ENCODE data around the gene KCNAB2. TPM values are rescaled to one million over a fixed set of nuclear protein-coding genes. Genes with fewer than 3 reads are reported as not detected.

The KCNAB2 gene
- total RNA-seq, 1 experiment from 2014 or later, result 28.5 TPM

DNA sequence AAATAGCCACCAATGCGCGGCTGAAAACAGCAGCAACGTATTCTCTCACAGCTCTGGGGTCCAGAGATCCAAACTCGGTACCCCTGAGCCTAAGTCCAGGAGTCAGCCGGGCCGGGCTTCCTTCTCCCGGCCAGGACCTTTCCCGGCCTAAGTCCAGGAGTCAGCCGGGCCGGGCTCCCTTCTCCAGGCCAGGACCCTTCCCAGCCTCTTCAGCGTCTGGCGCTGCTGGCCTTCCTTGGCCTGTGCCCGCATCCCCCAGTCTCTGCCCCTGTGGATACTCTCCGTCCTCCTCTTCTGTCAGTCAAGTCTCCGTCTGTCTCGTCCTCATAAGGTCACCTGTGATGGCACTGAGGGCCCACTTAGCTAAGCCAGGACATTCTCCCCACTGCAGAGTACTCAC, 32.2 kb downstream of the KCNAB2 start:
- Histone ChIP-seq H2AFZ (ENCODE audit: low read length) (no peak overlapping the region), H3F3A (ENCODE audit: low read length, unreplicated experiment) (no peaks in the 10 kb centered on the region), H3K4me2 (ENCODE audit: low read length) (no peak overlapping the region), H3K27me3 (ENCODE audit: low read length) (no peaks in the 10 kb centered on the region), H3K27ac (ENCODE audit: low read length) (no peak overlapping the region), H3K4me3 (ENCODE audit: low read length) (no peak overlapping the region), H3K9me2 (replicated peaks; ENCODE audit: low read length) (no peaks in the 10 kb centered on the region), H3K9ac (ENCODE audit: low read length) (no peak overlapping the region), H3K9me3 (ENCODE audit: low read length) (no peaks in the 10 kb centered on the region), H3K4me1 (ENCODE audit: insufficient read depth, low read length) (no peaks in the 10 kb centered on the region), H3K79me2 (ENCODE audit: low read length) (no peaks in the 10 kb centered on the region), H4K20me1 (ENCODE audit: low read length) (no peaks in the 10 kb centered on the region), H3K36me3 (ENCODE audit: low read depth, low read length) (no peaks in the 10 kb centered on the region)
- POLR2A ChIA-PET (ENCODE audit: unreplicated experiment), result no interaction called here
- TF ChIP-seq EZH2 (IDR thresholded peaks at IDR 0.05; ENCODE audit: low read length, unreplicated experiment) (no peak), EZH2phosphoT487 (IDR thresholded peaks at IDR 0.05; ENCODE audit: borderline replicate concordance, low read length) (no peak)
- TF ChIP-seq, protein P1, sequence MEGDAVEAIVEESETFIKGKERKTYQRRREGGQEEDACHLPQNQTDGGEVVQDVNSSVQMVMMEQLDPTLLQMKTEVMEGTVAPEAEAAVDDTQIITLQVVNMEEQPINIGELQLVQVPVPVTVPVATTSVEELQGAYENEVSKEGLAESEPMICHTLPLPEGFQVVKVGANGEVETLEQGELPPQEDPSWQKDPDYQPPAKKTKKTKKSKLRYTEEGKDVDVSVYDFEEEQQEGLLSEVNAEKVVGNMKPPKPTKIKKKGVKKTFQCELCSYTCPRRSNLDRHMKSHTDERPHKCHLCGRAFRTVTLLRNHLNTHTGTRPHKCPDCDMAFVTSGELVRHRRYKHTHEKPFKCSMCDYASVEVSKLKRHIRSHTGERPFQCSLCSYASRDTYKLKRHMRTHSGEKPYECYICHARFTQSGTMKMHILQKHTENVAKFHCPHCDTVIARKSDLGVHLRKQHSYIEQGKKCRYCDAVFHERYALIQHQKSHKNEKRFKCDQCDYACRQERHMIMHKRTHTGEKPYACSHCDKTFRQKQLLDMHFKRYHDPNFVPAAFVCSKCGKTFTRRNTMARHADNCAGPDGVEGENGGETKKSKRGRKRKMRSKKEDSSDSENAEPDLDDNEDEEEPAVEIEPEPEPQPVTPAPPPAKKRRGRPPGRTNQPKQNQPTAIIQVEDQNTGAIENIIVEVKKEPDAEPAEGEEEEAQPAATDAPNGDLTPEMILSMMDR (conservative IDR thresholded peaks at IDR 0.05; ENCODE audit: low read depth, low read length), result no peak
- BruUV-seq (replicated peaks), result no TSS peak
- ATAC-seq (no peak), DNase-seq (no peak)
- CTCF ChIA-PET, result no interaction called here
- intact Hi-C loops (cut with micrococcal nuclease), result no loop called here

DNA sequence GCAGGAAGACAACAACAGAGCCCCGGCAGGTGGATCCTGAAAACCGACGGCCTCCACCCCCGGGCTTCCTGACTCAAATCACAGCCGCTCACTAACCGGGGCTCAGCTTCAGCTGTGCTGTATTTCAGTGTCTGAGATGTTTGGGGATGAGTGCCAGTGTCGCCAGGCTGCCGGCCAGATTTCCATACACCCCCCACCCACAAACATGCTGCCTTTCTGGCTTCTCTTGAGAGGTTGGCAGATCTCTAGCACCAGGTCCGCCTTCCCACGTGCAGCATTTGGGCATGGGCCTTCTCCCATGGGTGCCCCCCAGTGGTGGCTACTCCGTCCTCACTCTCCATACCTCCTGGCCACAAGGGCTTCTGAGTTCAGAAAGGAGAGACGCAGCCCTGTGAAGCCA, 34.8 kb downstream of the KCNAB2 start:
- Histone ChIP-seq H3K79me2 (ENCODE audit: low read length) (no peaks in the 10 kb centered on the region), H3K27me3 (ENCODE audit: low read length) (no peaks in the 10 kb centered on the region), H4K20me1 (ENCODE audit: low read length) (no peaks in the 10 kb centered on the region), H3K4me2 (ENCODE audit: low read length) (no peak overlapping the region), H3K4me1 (ENCODE audit: insufficient read depth, low read length) (no peaks in the 10 kb centered on the region), H3K36me3 (ENCODE audit: low read depth, low read length) (no peaks in the 10 kb centered on the region), H3K4me3 (ENCODE audit: low read length) (no peak overlapping the region), H3K9me3 (ENCODE audit: low read length) (no peaks in the 10 kb centered on the region), H3K27ac (ENCODE audit: low read length) (no peak overlapping the region), H3K9me2 (replicated peaks; ENCODE audit: low read length) (no peaks in the 10 kb centered on the region), H3F3A (ENCODE audit: low read length, unreplicated experiment) (no peaks in the 10 kb centered on the region), H3K9ac (ENCODE audit: low read length) (no peak overlapping the region), H2AFZ (ENCODE audit: low read length) (no peak overlapping the region)
- ChIA-PET POLR2A (ENCODE audit: unreplicated experiment) (no interaction called here), CTCF (interaction anchor here (1.1 kb wide), 1 partner anchor 27 kb away, joined by 4 read pairs; no protein-coding TSS in a partner anchor)
- intact Hi-C loops (cut with micrococcal nuclease), result no loop called here
- ATAC-seq, result peak; percentile 55; the same call in 1 of the 2 replicates
- TF ChIP-seq, protein P1 (conservative IDR thresholded peaks at IDR 0.05; ENCODE audit: low read depth, low read length), result peak; percentile 67
- TF ChIP-seq EZH2phosphoT487 (IDR thresholded peaks at IDR 0.05; ENCODE audit: borderline replicate concordance, low read length) (no peak), EZH2 (IDR thresholded peaks at IDR 0.05; ENCODE audit: low read length, unreplicated experiment) (no peak)
- DNase-seq, result peak; percentile 48
- BruUV-seq (replicated peaks), result no TSS peak

DNA sequence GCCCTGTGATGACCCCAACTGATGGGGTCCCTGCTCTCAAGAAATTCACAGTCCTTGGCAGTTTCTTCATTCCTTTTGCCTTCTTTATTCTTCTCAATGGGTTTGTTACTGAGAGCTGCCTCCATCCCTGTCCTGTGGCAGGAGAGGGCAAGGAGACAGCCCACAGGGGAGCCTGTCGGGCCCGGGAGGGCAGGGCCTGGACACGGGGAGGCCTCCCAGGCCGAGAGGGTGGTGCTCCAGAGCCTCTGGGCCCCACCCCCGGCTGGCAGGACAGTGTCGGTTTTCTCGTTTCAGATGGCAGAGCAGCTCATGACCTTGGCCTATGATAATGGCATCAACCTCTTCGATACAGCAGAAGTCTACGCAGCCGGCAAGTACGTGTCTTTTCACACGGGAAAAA, 36.2 kb downstream of the KCNAB2 start:
- intact Hi-C loops (cut with micrococcal nuclease), result no loop called here

More for the DNA sequence above, 36.2 kb downstream of the KCNAB2 start:
- Histone ChIP-seq H3K79me2 (ENCODE audit: low read length) (no peaks in the 10 kb centered on the region), H3K9me2 (replicated peaks; ENCODE audit: low read length) (no peaks in the 10 kb centered on the region), H3K27ac (ENCODE audit: low read length) (no peak overlapping the region), H4K20me1 (ENCODE audit: low read length) (no peaks in the 10 kb centered on the region), H2AFZ (ENCODE audit: low read length) (no peak overlapping the region), H3K4me1 (ENCODE audit: insufficient read depth, low read length) (no peaks in the 10 kb centered on the region), H3F3A (ENCODE audit: low read length, unreplicated experiment) (no peaks in the 10 kb centered on the region), H3K4me2 (ENCODE audit: low read length) (no peak overlapping the region), H3K4me3 (ENCODE audit: low read length) (no peak overlapping the region), H3K36me3 (ENCODE audit: low read depth, low read length) (no peaks in the 10 kb centered on the region), H3K9me3 (ENCODE audit: low read length) (no peaks in the 10 kb centered on the region), H3K27me3 (ENCODE audit: low read length) (no peaks in the 10 kb centered on the region), H3K9ac (ENCODE audit: low read length) (no peak overlapping the region)
- BruUV-seq (replicated peaks), result no TSS peak
- ATAC-seq (no peak), DNase-seq (no peak)
- ChIA-PET POLR2A (ENCODE audit: unreplicated experiment) (no interaction called here), CTCF (interaction anchor here (0.7 to 1.5 kb wide), 2 partner anchors 29 to 34 kb away, joined by 3 to 7 read pairs; no protein-coding TSS in a partner anchor)
- TF ChIP-seq, protein P1 (conservative IDR thresholded peaks at IDR 0.05; ENCODE audit: low read depth, low read length), result no peak
- TF ChIP-seq EZH2 (IDR thresholded peaks at IDR 0.05; ENCODE audit: low read length, unreplicated experiment) (no peak), EZH2phosphoT487 (IDR thresholded peaks at IDR 0.05; ENCODE audit: borderline replicate concordance, low read length) (no peak)
